Retina (tissue), 1 donor: ENCODE data around the gene PHF21B.
A peak's percentile ranks its signal among the peaks of the same experiment; 100 is the strongest.
"Not testable (repeated sequence)": the region's sequence is repeated elsewhere in the genome, so short reads cannot be mapped to it uniquely, and the experiment has no call there.

ENCODE experiments used
- DNase-seq: peaks from one replicate; pipeline ENCODE4 v3.0.0-alpha.2; 2016

Gene PHF21B

GRCh38 chr22:44988671-44989070 is 21.1 kb downstream of the PHF21B start:
- DNase-seq = no peak

GRCh38 chr22:44986926-44987325 is 22.9 kb downstream of the PHF21B start:
- no peak for DNase-seq

GRCh38 chr22:44985906-44986527 is 23.8 kb downstream of the PHF21B start:
- DNase-seq = no peak

- no peak for DNase-seq
Measured at GRCh38 chr22:44983878-44984482, 25.8 kb downstream of the PHF21B start.

GRCh38 chr22:44982445-44982844 is 27.4 kb downstream of the PHF21B start:
- peak; percentile 50 for DNase-seq

GRCh38 chr22:44981857-44982256 is 27.9 kb downstream of the PHF21B start:
- DNase-seq = no peak

GRCh38 chr22:44979154-44979553 is 30.7 kb downstream of the PHF21B start:
- DNase-seq = no peak

- DNase-seq = peak; percentile 86
Measured at GRCh38 chr22:44975427-44976262, 34.2 kb downstream of the PHF21B start.

GRCh38 chr22:44974454-44974853 is 35.4 kb downstream of the PHF21B start:
- no peak for DNase-seq

GRCh38 chr22:44973829-44974228 is 36.0 kb downstream of the PHF21B start:
- no peak for DNase-seq

- no peak for DNase-seq
Measured at GRCh38 chr22:44972363-44973083, 37.3 kb downstream of the PHF21B start.

- no peak for DNase-seq
Measured at GRCh38 chr22:44971651-44972362, 38.0 kb downstream of the PHF21B start.

GRCh38 chr22:44970291-44970690 is 39.5 kb downstream of the PHF21B start:
- no peak for DNase-seq

GRCh38 chr22:44969817-44970216 is 40.0 kb downstream of the PHF21B start:
- no peak for DNase-seq

GRCh38 chr22:44968736-44969135 is 41.1 kb downstream of the PHF21B start:
- DNase-seq = no peak

- DNase-seq = no peak
Measured at GRCh38 chr22:44965171-44965570, 44.6 kb downstream of the PHF21B start.

GRCh38 chr22:44964722-44965078 is 45.1 kb downstream of the PHF21B start:
- no peak for DNase-seq

- DNase-seq = no peak
Measured at GRCh38 chr22:44963832-44964721, 45.7 kb downstream of the PHF21B start.

GRCh38 chr22:44962741-44963454 is 46.9 kb downstream of the PHF21B start:
- peak; percentile 28 for DNase-seq

GRCh38 chr22:44961682-44962081 is 48.1 kb downstream of the PHF21B start:
- not testable (repeated sequence) for DNase-seq
